GM12801 (cell line): ENCODE data around the gene GNPDA2.

ENCODE experiments used
- CTCF ChIP-seq: IDR thresholded peaks from one replicate; pipeline ENCODE4 v1.5.1; 2011; ENCODE audit warnings: control low read depth; ENCODE audit not compliant: insufficient read length; ENCODE audit errors: extremely low read depth

The GNPDA2 gene

GRCh38 chr4:44756559-44756958 lies 30.2 kb upstream of the GNPDA2 start:
- no peak for TF ChIP-seq CTCF

- no peak for TF ChIP-seq CTCF
Observed at GRCh38 chr4:44740201-44740600, 13.8 kb upstream of the GNPDA2 start.

- no peak for TF ChIP-seq CTCF
Observed at GRCh38 chr4:44738615-44739014, 12.3 kb upstream of the GNPDA2 start.

GRCh38 chr4:44736900-44737299 lies 10.5 kb upstream of the GNPDA2 start:
- no peak for TF ChIP-seq CTCF

GRCh38 chr4:44727471-44727870 lies 1.1 kb upstream of the GNPDA2 start:
- TF ChIP-seq CTCF: no peak

GRCh38 chr4:44725726-44726037 lies 674 bp downstream of the GNPDA2 start:
- TF ChIP-seq CTCF: no peak

DNA sequence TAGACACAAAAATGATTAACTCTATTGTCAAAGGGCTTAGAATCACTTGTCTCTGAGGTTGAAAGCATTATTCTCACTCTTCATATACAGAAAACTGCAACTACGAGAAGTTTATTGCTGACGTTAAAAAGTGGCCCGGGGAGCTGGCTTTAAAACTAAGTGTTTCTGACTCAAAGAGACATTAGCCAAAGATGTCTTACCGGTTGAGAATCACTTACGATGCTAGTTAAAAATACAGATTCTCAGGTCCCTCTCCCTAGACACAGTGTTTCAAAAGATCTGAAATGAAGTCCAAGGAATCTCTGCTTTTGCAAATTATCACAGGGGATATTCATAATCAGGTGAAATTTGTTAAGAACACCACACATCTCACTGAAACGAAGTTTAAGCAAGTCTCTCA lies 1.2 kb downstream of the GNPDA2 start:
- TF ChIP-seq CTCF: no peak

- TF ChIP-seq CTCF: no peak
Observed at GRCh38 chr4:44722001-44722400, 4.4 kb downstream of the GNPDA2 start.
